Right lung (tissue), 5 donors: ENCODE measurements around the gene STK26. TPM values are rescaled to one million over a fixed set of nuclear protein-coding genes. Genes with fewer than 3 reads are reported as not detected.
"Not testable (repeated sequence)": the region's sequence is repeated elsewhere in the genome, so short reads cannot be mapped to it uniquely, and the experiment has no call there.

Experiments used
- DNase-seq, 2 donors: peaks; one replicate each; pipeline ENCODE4 v3.0.0-alpha.2; 2013
- polyA plus RNA-seq, 5 donors: library from polyadenylated mRNA; unstranded; fragments of 120-200 nt; gene quantifications; one replicate each; pipeline versions ENCODE4 v1.2.1 to v1.2.3, GENCODE V29; 2013; ENCODE audit warnings: inconsistent platforms in 1 of 5, low replicate concordance in 1 of 5; ENCODE audit not compliant: insufficient read length in 5 of 5, insufficient read depth in 1 of 5

The STK26 gene
- polyA plus RNA-seq, 5 donors: 12.2 to 26.1 (median 20.8) TPM

GRCh38 chrX:132093239-132093860 lies 70.2 kb downstream of the STK26 start:
- no peak for DNase-seq

GRCh38 chrX:132094164-132094563 lies 71.1 kb downstream of the STK26 start:
- DNase-seq: no peak

- not testable (repeated sequence) for DNase-seq
Observed at GRCh38 chrX:132098704-132099103, 75.6 kb downstream of the STK26 start.

GRCh38 chrX:132101206-132101605 lies 78.1 kb downstream of the STK26 start:
- DNase-seq: no peak

GRCh38 chrX:132101799-132102198 lies 78.7 kb downstream of the STK26 start:
- DNase-seq: no peak

GRCh38 chrX:132107291-132107690 lies 84.2 kb downstream of the STK26 start:
- DNase-seq: no peak

GRCh38 chrX:132114607-132115006 lies 91.5 kb downstream of the STK26 start:
- no peak for DNase-seq

- DNase-seq: no peak
Observed at GRCh38 chrX:132115792-132116191, 92.7 kb downstream of the STK26 start.

GRCh38 chrX:132118358-132118757 lies 95.3 kb downstream of the STK26 start:
- DNase-seq: no peak

- no peak for DNase-seq
Observed at GRCh38 chrX:132119283-132119682, 96.2 kb downstream of the STK26 start.

- DNase-seq: no peak
Observed at GRCh38 chrX:132119821-132120515, 96.9 kb downstream of the STK26 start.

GRCh38 chrX:132120913-132121312 lies 97.8 kb downstream of the STK26 start:
- no peak for DNase-seq

Other genes with a start within 250 kb of the STK26 start
- gene FRMD7, start 104.7 kb downstream of the STK26 start, polyA plus RNA-seq: not detected
- gene RAP2C, start 196.1 kb downstream of the STK26 start, polyA plus RNA-seq: 10 to 100 TPM; 27.3 to 37.9 (median 30.2) TPM